RPMI7951 (cell line): ENCODE results near the gene R3HDM2. TPM values are rescaled to one million over a fixed set of nuclear protein-coding genes. Genes with fewer than 3 reads are reported as not detected.
"Not testable (repeated sequence)": the region's sequence is repeated elsewhere in the genome, so short reads cannot be mapped to it uniquely, and the experiment has no call there.

Experiments
- DNase-seq: peaks from one replicate; pipeline ENCODE4 v3.0.0-alpha.2; 2012; ENCODE audit warnings: low read depth
- total RNA-seq: library from RNA; depleted of rRNA; stranded (reverse); fragments of >200 nt; shearing (Covaris generic); gene quantifications from 2 replicates; pipeline ENCODE4 v1.2.3, GENCODE V29; 2014

The R3HDM2 gene
- total RNA-seq, 1 experiment from 2014 or later: 10.8 TPM

GRCh38 chr12:57377103-57377840 lies 53.6 kb downstream of the R3HDM2 start:
- DNase-seq: no peak

GRCh38 chr12:57372233-57372632 lies 58.6 kb downstream of the R3HDM2 start:
- peak; percentile 39 for DNase-seq

GRCh38 chr12:57370696-57371095 lies 60.1 kb downstream of the R3HDM2 start:
- no peak for DNase-seq

- DNase-seq: no peak
Measured at GRCh38 chr12:57370072-57370471, 60.8 kb downstream of the R3HDM2 start.

GRCh38 chr12:57369202-57369601 lies 61.6 kb downstream of the R3HDM2 start:
- DNase-seq: no peak

GRCh38 chr12:57368349-57369095 lies 62.3 kb downstream of the R3HDM2 start:
- no peak for DNase-seq

GRCh38 chr12:57367121-57367520 lies 63.7 kb downstream of the R3HDM2 start:
- no peak for DNase-seq

- no peak for DNase-seq
Measured at GRCh38 chr12:57366315-57366714, 64.5 kb downstream of the R3HDM2 start.

GRCh38 chr12:57364156-57364555 lies 66.7 kb downstream of the R3HDM2 start:
- DNase-seq: not testable (repeated sequence)

GRCh38 chr12:57360468-57360867 lies 70.4 kb downstream of the R3HDM2 start:
- no peak for DNase-seq

GRCh38 chr12:57358646-57359045 lies 72.2 kb downstream of the R3HDM2 start:
- DNase-seq: no peak

GRCh38 chr12:57355734-57356133 lies 75.1 kb downstream of the R3HDM2 start:
- DNase-seq: no peak

GRCh38 chr12:57352166-57352565 lies 78.7 kb downstream of the R3HDM2 start:
- DNase-seq: no peak

- DNase-seq: no peak
Measured at GRCh38 chr12:57347284-57347683, 83.6 kb downstream of the R3HDM2 start.

- DNase-seq: no peak
Measured at GRCh38 chr12:57343703-57344378, 87.0 kb downstream of the R3HDM2 start.

GRCh38 chr12:57342207-57342691 lies 88.6 kb downstream of the R3HDM2 start:
- no peak for DNase-seq

- DNase-seq: no peak
Measured at GRCh38 chr12:57341275-57341990, 89.4 kb downstream of the R3HDM2 start.

- DNase-seq: peak; percentile 21
Measured at GRCh38 chr12:57340104-57340503, 90.7 kb downstream of the R3HDM2 start.

- not testable (repeated sequence) for DNase-seq
Measured at GRCh38 chr12:57336299-57336698, 94.5 kb downstream of the R3HDM2 start.

- no peak for DNase-seq
Measured at GRCh38 chr12:57334219-57334618, 96.6 kb downstream of the R3HDM2 start.

GRCh38 chr12:57332646-57333312 lies 98.1 kb downstream of the R3HDM2 start:
- no peak for DNase-seq
